Endothelial cell (in vitro differentiated cells): ENCODE measurements around the gene TMEM123. TPM values are rescaled to one million over a fixed set of nuclear protein-coding genes. Genes with fewer than 3 reads are reported as not detected.

ENCODE experiments used
- DNase-seq: peaks from one replicate; pipeline ENCODE4 v3.0.0; 2021; ENCODE audit warnings: low spot score
- H3K27ac Mint-ChIP-seq: one replicate; pipeline ENCODE4 v1.8.0; 2021; ENCODE audit warnings: mixed read lengths, inconsistent platforms; ENCODE audit not compliant: unreplicated experiment
- H3K27me3 Mint-ChIP-seq: one replicate; pipeline ENCODE4 v1.8.0; 2021; ENCODE audit warnings: mild to moderate bottlenecking, moderate library complexity, mixed read lengths, inconsistent platforms; ENCODE audit not compliant: unreplicated experiment
- H3K36me3 Mint-ChIP-seq: one replicate; pipeline ENCODE4 v1.8.0; 2021; ENCODE audit warnings: mild to moderate bottlenecking, low read depth, mixed read lengths, inconsistent platforms; ENCODE audit not compliant: unreplicated experiment
- H3K4me1 Mint-ChIP-seq: one replicate; pipeline ENCODE4 v1.8.0; 2021; ENCODE audit warnings: mild to moderate bottlenecking, mixed read lengths, inconsistent platforms; ENCODE audit not compliant: unreplicated experiment
- H3K4me3 Mint-ChIP-seq: one replicate; pipeline ENCODE4 v1.8.0; 2021; ENCODE audit warnings: mild to moderate bottlenecking, mixed read lengths, inconsistent platforms; ENCODE audit not compliant: unreplicated experiment
- H3K9me3 Mint-ChIP-seq: one replicate; pipeline ENCODE4 v1.8.0; 2021; ENCODE audit warnings: mixed read lengths, inconsistent platforms; ENCODE audit not compliant: unreplicated experiment
- CTCF ChIP-seq: fragments of 200-600 bp; sonication (generic); IDR thresholded peaks from one replicate; pipeline ENCODE4 v1.5.0; 2021; ENCODE audit warnings: antibody characterized with exemption; ENCODE audit not compliant: unreplicated experiment
- total RNA-seq: library from RNA; stranded (reverse); fragmentation: NEBNext Ultra II Directional; extraction: Animal tissue kit (Norgen Biotek cat#: 25700); gene quantifications from one replicate; pipeline ENCODE4 v1.2.1, GENCODE V29; 2021; ENCODE audit not compliant: unreplicated experiment

TMEM123 gene
- total RNA-seq, 1 donor from 2014 or later: 142 TPM

DNA sequence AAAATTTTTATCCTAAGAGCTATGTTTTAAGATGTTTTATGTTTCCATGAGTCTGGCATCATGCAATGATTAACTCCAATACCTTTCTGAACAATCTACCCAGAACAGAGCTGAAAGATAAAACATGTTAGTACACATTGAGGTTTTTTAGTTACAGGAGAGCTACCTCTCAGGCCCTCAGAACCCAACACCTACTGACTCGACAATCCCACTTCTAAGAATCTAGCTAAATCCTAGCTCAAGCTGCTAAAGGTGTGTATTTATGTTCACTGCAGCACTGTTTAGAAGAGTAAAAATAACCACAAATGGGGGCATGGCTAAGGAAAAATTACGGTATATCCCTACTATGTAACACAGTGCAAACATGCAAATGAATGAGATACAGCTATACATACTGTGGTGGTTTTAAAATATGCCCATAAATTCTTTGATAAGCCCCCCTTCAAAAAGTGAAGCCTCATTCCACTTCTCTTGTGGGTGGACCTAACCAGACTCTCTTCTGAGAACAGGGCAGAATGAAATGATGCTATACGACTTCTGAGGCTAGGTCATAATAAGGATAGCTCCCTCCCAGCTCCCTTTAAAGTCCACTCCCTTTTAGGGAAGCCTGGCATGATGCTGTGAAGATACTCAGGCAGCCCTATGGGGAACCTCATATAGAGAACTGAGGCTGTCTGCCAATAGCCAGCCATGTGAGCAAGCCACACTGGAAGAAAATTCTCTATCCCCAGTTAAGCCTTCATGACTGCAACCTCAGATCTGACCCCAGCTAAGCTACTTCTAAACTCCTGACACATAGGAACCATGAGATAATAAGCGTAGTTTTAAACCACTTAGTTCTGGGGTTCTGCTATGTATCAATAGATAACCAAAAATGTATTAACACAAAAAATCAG lies 29.5 kb downstream of the TMEM123 start:
- no peak overlapping the region for H3K4me3 Mint-ChIP-seq
- peaks cover 5% of the 10 kb centered on the region for H3K4me1 Mint-ChIP-seq
- no peaks in the 10 kb centered on the region for H3K9me3 Mint-ChIP-seq
- peaks cover 17% of the 10 kb centered on the region for H3K36me3 Mint-ChIP-seq
- H3K27ac Mint-ChIP-seq: no peak overlapping the region
- no peaks in the 10 kb centered on the region for H3K27me3 Mint-ChIP-seq
- TF ChIP-seq CTCF: no peak
- DNase-seq: no peak

GRCh38 chr11:102421261-102421660 lies 31.3 kb downstream of the TMEM123 start:
- H3K27ac Mint-ChIP-seq: no peak overlapping the region
- no peak for TF ChIP-seq CTCF
- H3K36me3 Mint-ChIP-seq: peaks cover 24% of the 10 kb centered on the region
- H3K27me3 Mint-ChIP-seq: no peaks in the 10 kb centered on the region
- H3K4me1 Mint-ChIP-seq: peaks cover 3% of the 10 kb centered on the region
- no peaks in the 10 kb centered on the region for H3K9me3 Mint-ChIP-seq
- DNase-seq: no peak
- no peak overlapping the region for H3K4me3 Mint-ChIP-seq

DNA sequence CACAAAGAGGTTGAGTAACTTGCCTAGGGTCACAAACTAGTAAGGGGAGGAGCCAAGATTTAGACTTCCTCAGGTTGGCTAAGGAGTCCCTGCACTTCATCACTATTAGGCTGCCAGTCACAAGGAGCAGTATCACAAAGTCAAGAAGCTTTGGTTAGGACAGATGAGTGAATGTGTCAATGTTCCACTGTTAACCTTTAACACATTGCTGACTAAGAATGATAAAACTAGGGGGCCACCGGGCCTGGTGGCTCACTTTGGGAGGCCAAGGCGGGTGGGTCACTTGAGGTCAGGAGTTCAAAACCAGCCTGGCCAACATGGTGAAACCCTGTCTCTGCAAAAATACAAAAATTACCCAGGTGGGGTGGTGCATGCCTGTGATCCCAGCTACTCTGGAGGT lies 32.0 kb downstream of the TMEM123 start:
- H3K4me1 Mint-ChIP-seq: peaks cover 3% of the 10 kb centered on the region
- no peak for TF ChIP-seq CTCF
- peaks cover 24% of the 10 kb centered on the region for H3K36me3 Mint-ChIP-seq
- no peak for DNase-seq
- no peak overlapping the region for H3K27ac Mint-ChIP-seq
- no peaks in the 10 kb centered on the region for H3K9me3 Mint-ChIP-seq
- H3K27me3 Mint-ChIP-seq: no peaks in the 10 kb centered on the region
- no peak overlapping the region for H3K4me3 Mint-ChIP-seq

DNA sequence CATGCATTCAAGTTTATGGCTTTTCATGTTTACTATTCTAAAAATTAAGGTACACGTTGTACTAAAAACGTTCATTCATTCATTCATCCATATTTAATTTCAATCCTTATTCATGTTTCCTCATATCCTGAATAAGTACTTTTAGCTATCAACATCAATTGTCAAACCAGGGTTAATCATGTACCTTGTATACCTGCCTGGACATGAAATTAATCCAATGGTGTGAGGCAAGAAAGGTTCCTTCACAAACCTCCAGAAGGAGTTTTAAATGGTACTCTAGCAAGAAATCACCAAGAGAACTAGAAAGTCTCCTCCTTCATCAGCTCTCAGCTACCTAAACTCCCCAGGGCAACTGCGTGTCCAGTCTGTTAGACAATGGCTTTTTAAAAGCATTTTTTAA lies 33.4 kb downstream of the TMEM123 start:
- no peak for DNase-seq
- Mint-ChIP-seq H3K36me3 (peaks cover 27% of the 10 kb centered on the region), H3K27me3 (no peaks in the 10 kb centered on the region), H3K9me3 (no peaks in the 10 kb centered on the region), H3K4me1 (no peaks in the 10 kb centered on the region), H3K4me3 (no peak overlapping the region), H3K27ac (no peak overlapping the region)
- TF ChIP-seq CTCF: no peak

- no peak for TF ChIP-seq CTCF
- Mint-ChIP-seq H3K9me3 (no peaks in the 10 kb centered on the region), H3K27me3 (no peaks in the 10 kb centered on the region), H3K4me3 (no peak overlapping the region), H3K36me3 (peaks cover 27% of the 10 kb centered on the region), H3K27ac (no peak overlapping the region), H3K4me1 (no peaks in the 10 kb centered on the region)
- DNase-seq: no peak
These were observed 35.6 kb downstream of the TMEM123 start for GRCh38 chr11:102416976-102417375.
